ENCODE measurements around the gene PICK1. TPM values are rescaled to one million over a fixed set of nuclear protein-coding genes. Genes with fewer than 3 reads are reported as not detected.

The PICK1 gene
- total and polyA plus RNA-seq, 2 of the 8 experiments (the other 6 are each of a cell fraction or from before 2014, with no cell fraction given): 20.4 to 22.9 TPM

- 67% methylated on average over 38 of the region's 52 CpGs; no CpG with 5 or more reads in 1 of the 2 experiments for WGBS, 2 experiments (ENCODE audit: extremely low coverage in 1 of 2, insufficient coverage in 1 of 2, insufficient read length in 1 of 2, insufficient replicate concordance in 2 of 2, low coverage in 1 of 2, low lambda C conversion rate in 2 of 2, missing lambda C conversion rate in 1 of 2)
- Histone ChIP-seq H3K4ac (replicated peaks; ENCODE audit: insufficient read length, low read depth, low read length) (no peak overlapping the region), H4K91ac (replicated peaks; ENCODE audit: insufficient read length, low read length) (no peak overlapping the region), H3K9me3 (ENCODE audit: insufficient read depth in 2 of 2, low read depth in 1 of 2, low read length in 1 of 2) (no peaks in the 10 kb centered on the region), H3K79me2 (ENCODE audit: control insufficient read depth in 1 of 2, insufficient read depth in 2 of 2, low read length in 2 of 2) (no peaks in the 10 kb centered on the region), H3K23ac (ENCODE audit: insufficient read length) (no peak overlapping the region), H3K4me2 (ENCODE audit: insufficient read depth in 1 of 2, low read depth in 2 of 2, low read length in 2 of 2) (peak overlapping the region; percentile 66 to 80; a peak in 3 of 4 replicates), H3K56ac (replicated peaks; ENCODE audit: insufficient read length, low read depth, low read length) (no peak overlapping the region), H2BK20ac (ENCODE audit: low read length) (no peak overlapping the region), H3K4me3 (ENCODE audit: extremely low read depth in 1 of 4, insufficient read depth in 2 of 4, low read depth in 3 of 4, low read length in 4 of 4) (peak overlapping the region in 1 of 4 experiments; percentile 48; a peak in 2 of 8 replicates), H3K79me1 (ENCODE audit: low read depth, low read length) (no peaks in the 10 kb centered on the region), H4K8ac (ENCODE audit: extremely low read depth, insufficient read depth, low read length) (no peak overlapping the region; the same call in 1 of the 2 replicates), H2BK15ac (ENCODE audit: low read length) (peak overlapping the region; percentile 88; the same call in 1 of the 2 replicates), H2BK120ac (replicated peaks; ENCODE audit: low read depth, low read length) (no peak overlapping the region), H2BK5ac (ENCODE audit: low read depth, low read length) (no peak overlapping the region), H4K5ac (ENCODE audit: insufficient read length, low read depth, low read length) (no peak overlapping the region), H2BK12ac (ENCODE audit: low read depth, low read length) (peak overlapping the region; percentile 60; the same call in 1 of the 2 replicates), H3K18ac (ENCODE audit: extremely low read depth, low read length) (no peak overlapping the region), H3K4me1 (replicated peaks in 1 of 4; ENCODE audit: control insufficient read depth in 3 of 4, insufficient read depth in 4 of 4, low read length in 3 of 4) (peaks cover 0 to 25% (median 18%) of the 10 kb centered on the region in 4 experiments; a peak in 6 of 7 replicates), H3K9ac (replicated peaks in 1 of 4; ENCODE audit: extremely low read depth in 1 of 4, low read depth in 3 of 4, low read length in 3 of 4) (no peak overlapping the region), H3K27ac (ENCODE audit: low read depth, low read length) (no peak overlapping the region), H4K20me1 (replicated peaks in 1 of 2; ENCODE audit: control insufficient read depth in 1 of 2, insufficient read depth in 2 of 2, low read length in 2 of 2) (peaks cover 0 to 1% of the 10 kb centered on the region in 2 experiments), H3K27me3 (replicated peaks in 1 of 4; ENCODE audit: control insufficient read depth in 3 of 4, extremely low read depth in 1 of 4, insufficient read depth in 3 of 4, low read length in 3 of 4) (peaks cover 7 to 37% (median 33%) of the 10 kb centered on the region in 4 experiments), H2AFZ (ENCODE audit: low read length) (no peak overlapping the region), H3K14ac (ENCODE audit: insufficient read length) (no peak overlapping the region), H3K36me3 (ENCODE audit: control insufficient read depth in 2 of 4, insufficient read depth in 4 of 4, low read length in 3 of 4) (no peaks in the 10 kb centered on the region), H2AK5ac (ENCODE audit: low read depth, low read length) (no peak overlapping the region), H3K23me2 (ENCODE audit: low read depth, low read length) (peaks cover 3% of the 10 kb centered on the region)
- CTCF ChIA-PET (ENCODE audit: partially characterized antibody): interaction anchor here (0.9 to 2.0 kb wide), 6 partner anchors 14 to 62 kb away, joined by 3 to 11 read pairs (median 4); no protein-coding TSS in a partner anchor
- TF ChIP-seq MAX (IDR thresholded peaks at IDR 0.05) (peak; percentile 59), E2F6 (IDR thresholded peaks at IDR 0.05) (peak; percentile 79), SP1 (IDR thresholded peaks at IDR 0.05; ENCODE audit: low read depth, low read length) (no peak), KDM1A (IDR thresholded peaks at IDR 0.05; ENCODE audit: borderline replicate concordance, low read length) (peak; percentile 57; the same call in 1 of the 2 replicates), NRF1 (IDR thresholded peaks at IDR 0.05; ENCODE audit: low read depth, low read length) (no peak), HDAC2 (IDR thresholded peaks at IDR 0.05; ENCODE audit: borderline replicate concordance in 1 of 2, low read depth in 2 of 2, low read length in 2 of 2) (no peak)
- POLR2A ChIA-PET (ENCODE audit: partially characterized antibody): interaction anchor here (0.8 to 1.4 kb wide), 4 partner anchors 8 to 408 kb away, joined by 3 to 6 read pairs (median 4); no protein-coding TSS in a partner anchor
- no peak for FAIRE-seq
- DNase-seq (ENCODE audit: low read depth in 1 of 2, low spot score in 2 of 2): no peak
These were observed 25.0 kb downstream of the PICK1 start for GRCh38 chr22:38081941-38082828.
